GM23248 (cell line): ENCODE measurements around the gene TUBB2B.

Experiments used
- EZH2 ChIP-seq: fragments of 200-600 bp; sonication (generic); IDR thresholded peaks from 2 replicates; pipeline ENCODE4 v1.6.1; 2018; ENCODE audit warnings: antibody characterized with exemption, mild to moderate bottlenecking; ENCODE audit not compliant: insufficient read depth, poor library complexity, severe bottlenecking
- EZH2phosphoT487 ChIP-seq: fragments of 200-600 bp; sonication (generic); IDR thresholded peaks from 2 replicates; pipeline ENCODE4 v1.6.1; 2018; ENCODE audit warnings: antibody characterized with exemption, moderate library complexity, mild to moderate bottlenecking, low read depth; ENCODE audit not compliant: insufficient read depth

DNA sequence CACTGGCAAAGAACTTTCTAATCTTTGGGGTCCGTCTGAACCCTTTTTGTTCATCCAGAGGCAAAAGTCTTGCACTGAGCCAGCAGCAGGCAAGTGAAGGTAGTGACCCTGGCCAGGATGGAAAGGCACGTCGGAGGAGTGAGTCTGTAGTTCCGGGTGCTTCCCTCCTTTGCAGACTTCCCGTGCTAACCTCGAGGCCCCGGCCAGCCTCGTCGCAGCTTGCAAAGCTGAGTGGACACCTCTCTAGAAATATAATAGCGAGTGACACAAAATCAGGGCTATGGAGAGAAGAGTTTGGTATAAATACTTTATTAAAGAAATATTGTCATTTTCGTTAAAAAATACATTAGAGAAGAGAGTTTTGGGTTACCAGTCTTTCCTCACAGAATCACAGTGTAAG, 41.2 kb upstream of the TUBB2B start:
- TF ChIP-seq EZH2 (no peak), EZH2phosphoT487 (no peak)
